Left colon (tissue), 2 donors: ENCODE measurements around the gene DRG1. TPM values are rescaled to one million over a fixed set of nuclear protein-coding genes. Genes with fewer than 3 reads are reported as not detected.
A peak's percentile ranks its signal among the peaks of the same experiment; 100 is the strongest.
"Not testable (repeated sequence)": the region's sequence is repeated elsewhere in the genome, so short reads cannot be mapped to it uniquely, and the experiment has no call there.

ENCODE experiments used
- ATAC-seq: fragments of 200-7000 bp; cut with Tn5 transposase; one replicate; pipeline ENCODE4 v1.9.1; 2020; ENCODE audit warnings: mild to moderate bottlenecking, moderate library complexity
- DNase-seq, 2 donors: peaks; one replicate each; pipeline ENCODE4 v3.0.0-alpha.2; 2020
- intact Hi-C, 2 donors: fragments of 100-400 bp; cut with DNase I in 1 of 2; cut with micrococcal nuclease in 1 of 2; formaldehyde crosslinking; loops; one replicate each; pipeline versions ENCODE4 v1.11.2 to v1.14.0; 2022; cut with DNase I, micrococcal nuclease
- long read RNA-seq: library from polyadenylated mRNA; unstranded; transcript quantifications from one replicate; pipeline ENCODE4 v2.0.0, GENCODE V29; 2021
- total RNA-seq, 2 donors: library from RNA; stranded (reverse); fragmentation: NEBNext Ultra II Directional; extraction: Animal tissue kit (Norgen Biotek cat#: 25700); gene quantifications; one replicate each; pipeline ENCODE4 v1.2.1, GENCODE V29; 2021
- donor health status: DM: no; HTN: no; CAD: no.
- donor health status: DM: yes; HTN: yes; CAD: no.

DRG1 gene, protein sequence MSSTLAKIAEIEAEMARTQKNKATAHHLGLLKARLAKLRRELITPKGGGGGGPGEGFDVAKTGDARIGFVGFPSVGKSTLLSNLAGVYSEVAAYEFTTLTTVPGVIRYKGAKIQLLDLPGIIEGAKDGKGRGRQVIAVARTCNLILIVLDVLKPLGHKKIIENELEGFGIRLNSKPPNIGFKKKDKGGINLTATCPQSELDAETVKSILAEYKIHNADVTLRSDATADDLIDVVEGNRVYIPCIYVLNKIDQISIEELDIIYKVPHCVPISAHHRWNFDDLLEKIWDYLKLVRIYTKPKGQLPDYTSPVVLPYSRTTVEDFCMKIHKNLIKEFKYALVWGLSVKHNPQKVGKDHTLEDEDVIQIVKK
- 10 to 100 TPM; 29.9 to 34.5 TPM for total RNA-seq
- long read RNA-seq, transcript DRG1-201 (9 exons, 1,746 nt), result major isoform, 38 of 49 reads
- long read RNA-seq, partial matches to known transcripts, result 7 of 49 reads
- long read RNA-seq, other reads (novel, unspliced or antisense), result 4 of 49 reads

DNA sequence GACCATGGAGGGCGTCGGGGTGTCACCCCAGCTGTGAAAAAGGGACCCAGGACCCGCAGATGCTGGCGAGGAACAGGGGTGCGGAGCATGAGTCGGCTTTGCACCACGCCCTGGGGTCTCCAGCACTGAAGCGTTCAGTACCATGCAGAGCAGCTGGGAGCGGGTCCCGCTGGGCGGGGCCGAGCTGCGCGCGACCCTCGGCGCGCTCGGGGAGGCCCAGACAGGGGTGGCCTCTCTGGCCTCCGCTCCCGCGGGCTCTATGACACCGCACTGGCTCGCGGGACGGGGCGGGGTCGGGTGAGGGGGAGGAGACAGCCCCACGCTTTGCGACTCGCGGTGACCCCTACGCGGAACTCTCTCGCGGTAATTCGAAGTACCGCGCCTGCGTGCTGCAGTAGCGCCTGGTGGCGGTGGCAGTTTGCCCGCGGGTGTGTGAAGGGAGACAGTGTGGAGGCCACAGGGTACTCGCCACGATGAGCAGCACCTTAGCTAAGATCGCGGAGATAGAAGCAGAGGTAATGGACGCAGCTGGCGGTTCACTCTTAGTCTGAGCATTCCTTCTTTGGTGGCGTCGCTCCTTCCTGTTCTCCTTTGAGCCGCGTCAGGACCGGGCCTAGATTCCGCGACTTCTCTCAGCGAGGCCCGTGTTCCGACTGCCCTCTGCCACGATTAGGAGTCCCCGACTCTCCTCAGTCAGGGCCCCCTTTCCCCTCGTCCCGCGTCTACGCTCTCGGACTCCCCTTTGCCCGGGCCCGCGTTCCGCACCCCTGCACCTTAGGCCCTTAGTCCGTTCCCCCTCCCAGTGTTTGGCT, at the start of gene DRG1:
TSS of gene DRG1 (plus strand) at position 394 of the 812 bp plus-strand sequence. CDS start at position 474, 80 bp downstream.
- peak; percentile 98 for ATAC-seq
- intact Hi-C loops, result no loop called here
- DNase-seq, result peak; percentile 97 to 98

DNA sequence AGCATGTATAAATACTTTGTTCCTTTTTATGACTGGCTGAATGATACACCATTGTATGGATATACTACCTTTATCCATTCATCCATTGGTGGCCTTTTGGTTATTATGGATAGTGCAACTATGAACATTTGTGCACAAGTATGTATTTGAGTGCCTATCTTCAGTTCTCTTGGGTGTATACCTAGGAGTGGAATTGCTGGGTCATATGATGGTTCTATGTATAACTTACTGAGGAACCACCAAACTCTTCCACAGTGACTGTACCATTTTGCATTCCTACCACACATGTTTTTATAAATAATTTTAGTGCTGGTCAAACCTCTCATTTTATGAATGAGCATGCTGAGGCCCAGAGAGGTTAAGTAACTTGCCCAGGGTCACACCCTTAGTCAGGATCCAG, 49.4 kb upstream of the DRG1 start:
- no peak for DNase-seq
- ATAC-seq, result no peak
- intact Hi-C loops, result loop anchor here in 1 of 2 donors (5.0 kb wide), 1 partner anchor 42 kb away; no protein-coding TSS in a partner anchor

DNA sequence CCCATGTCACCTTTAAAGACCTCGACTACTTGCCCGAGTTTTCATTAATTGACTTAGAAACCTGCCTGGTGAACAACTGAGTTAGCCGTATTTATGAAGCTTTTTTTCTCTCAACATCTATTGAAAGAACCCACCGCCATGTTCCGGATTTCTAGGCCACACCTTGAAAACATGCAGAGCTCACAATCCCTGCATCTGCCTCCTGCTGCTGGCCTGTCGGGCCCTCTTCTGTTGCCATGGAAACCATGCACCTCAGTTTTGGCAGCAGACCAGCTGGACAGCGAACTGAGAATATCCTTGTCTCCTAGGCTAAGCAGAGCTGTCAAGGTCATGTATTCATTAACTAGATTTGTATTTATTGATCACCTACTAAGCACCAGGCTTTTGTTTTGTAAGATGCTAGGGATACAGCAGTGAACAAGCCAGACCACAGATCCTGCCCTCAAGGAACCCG, 49.0 kb upstream of the DRG1 start:
- intact Hi-C loops, result loop anchor here in 1 of 2 donors (5.0 kb wide), 1 partner anchor 42 kb away; no protein-coding TSS in a partner anchor
- DNase-seq (no peak), ATAC-seq (no peak)

DNA sequence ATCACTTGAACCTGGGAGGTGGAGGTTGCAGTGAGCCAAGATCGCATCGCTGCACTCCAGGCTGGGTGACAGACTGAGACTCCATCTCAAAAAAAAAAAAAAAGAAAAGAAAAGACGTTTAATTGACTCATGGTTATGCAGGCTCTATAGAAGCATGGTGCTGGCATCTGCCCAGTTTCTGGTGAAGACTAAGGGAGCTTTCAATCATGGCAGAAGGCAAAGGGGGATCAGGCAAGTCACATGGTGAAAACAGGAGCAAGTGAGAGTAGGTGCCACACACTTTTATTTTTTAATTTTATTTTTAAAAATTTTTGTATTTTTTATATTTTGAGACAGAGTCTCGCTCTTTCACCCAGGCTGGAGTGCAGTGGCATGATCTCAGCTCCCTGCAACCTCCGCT, 44.9 kb upstream of the DRG1 start:
- no peak for ATAC-seq
- intact Hi-C loops, result loop anchor here in 1 of 2 donors (5.0 kb wide), 1 partner anchor 38 kb away; no protein-coding TSS in a partner anchor

DNA sequence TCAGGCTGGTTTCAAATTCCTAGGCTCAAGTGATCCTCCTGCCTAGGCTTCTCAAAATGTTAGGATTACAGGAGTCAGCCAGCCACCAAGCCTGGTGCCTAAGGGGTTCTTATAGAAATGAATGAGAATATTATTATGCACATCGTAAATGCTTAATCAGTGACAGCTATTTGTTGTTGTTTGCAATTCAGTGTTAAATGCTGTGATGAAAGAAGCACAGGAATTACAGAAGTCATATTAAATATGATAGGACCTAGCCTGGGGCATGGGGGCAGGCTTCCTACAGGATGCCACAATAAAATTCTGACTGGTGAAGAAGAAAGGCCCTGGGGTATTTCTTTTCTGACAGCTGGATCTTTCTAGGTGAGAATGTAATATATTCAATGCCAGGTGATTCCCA, 39.4 kb upstream of the DRG1 start:
- intact Hi-C loops, result no loop called here
- ATAC-seq (no peak), DNase-seq (no peak)

More for the DNA sequence above, 44.9 kb upstream of the DRG1 start:
- DNase-seq, result no peak

DNA sequence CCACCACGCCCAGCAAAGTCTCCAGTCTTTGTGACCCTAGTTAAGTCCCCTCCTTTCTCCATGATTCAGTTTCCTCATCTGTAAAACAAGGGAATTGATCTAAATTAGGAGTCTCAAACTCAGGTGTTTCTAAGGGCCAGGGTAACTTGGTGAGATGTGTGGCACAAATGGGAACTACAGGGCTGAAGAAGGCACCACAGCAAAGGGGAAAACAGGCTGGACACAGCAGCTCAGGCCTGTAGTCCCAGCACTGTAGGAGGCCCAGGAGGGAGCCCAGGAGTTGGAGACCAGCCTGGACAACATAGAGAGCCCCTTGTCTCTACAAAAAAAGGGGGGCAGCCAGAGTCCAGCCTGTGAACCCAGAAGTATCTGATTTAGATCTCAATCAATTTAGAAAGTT, 37.7 kb upstream of the DRG1 start:
- intact Hi-C loops, result no loop called here
- ATAC-seq (no peak), DNase-seq (no peak)

DNA sequence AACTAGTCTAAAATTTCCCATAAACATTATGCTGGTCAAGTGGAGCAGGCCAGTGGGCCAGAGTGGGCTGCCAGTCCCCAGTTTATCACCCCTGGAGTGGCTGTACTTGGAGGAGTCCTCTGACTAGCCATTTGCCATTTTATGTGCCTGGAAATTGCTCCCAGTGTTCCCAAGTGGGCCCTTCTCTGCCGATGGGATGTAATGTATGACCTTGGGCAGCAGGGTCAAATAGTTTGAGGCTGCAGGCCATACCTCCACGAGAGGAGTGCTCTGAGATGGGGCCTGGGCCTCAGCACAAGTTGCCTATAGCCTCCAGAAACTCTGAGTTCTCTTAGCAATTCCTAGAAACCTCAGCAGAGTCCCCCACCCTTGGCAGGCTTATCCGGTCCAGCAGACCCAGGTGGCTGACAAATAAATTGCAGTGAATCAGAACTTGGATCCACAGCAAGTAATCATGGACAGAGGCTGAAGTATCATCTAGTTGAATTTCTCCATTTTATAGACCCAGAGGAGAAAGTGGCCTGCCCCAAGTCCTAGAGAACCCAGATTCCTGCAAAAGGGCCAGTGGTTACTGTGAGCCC, 35.4 kb upstream of the DRG1 start:
- DNase-seq, result no peak
- ATAC-seq, result no peak
- intact Hi-C loops, result no loop called here

DNA sequence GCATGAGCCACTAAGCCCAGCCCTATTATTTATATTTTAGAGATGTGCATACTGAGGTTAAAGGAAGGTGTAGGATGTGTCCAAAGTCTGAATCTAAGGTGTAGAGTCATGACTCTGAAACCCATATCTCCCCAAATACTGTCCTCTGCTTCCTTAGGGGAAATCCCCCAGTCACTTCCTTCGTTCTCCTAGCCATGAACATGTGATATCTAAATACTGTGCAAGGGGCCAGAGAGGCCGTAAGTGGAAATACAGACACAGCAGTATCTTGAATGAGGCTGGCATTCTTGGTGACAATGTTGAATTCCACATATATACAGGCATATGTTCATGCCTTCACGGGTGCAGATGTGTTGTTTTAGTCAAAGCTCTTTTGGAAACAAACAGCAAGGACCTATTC, 32.0 kb upstream of the DRG1 start:
- ATAC-seq (no peak), DNase-seq (no peak)
- intact Hi-C loops, result no loop called here

DNA sequence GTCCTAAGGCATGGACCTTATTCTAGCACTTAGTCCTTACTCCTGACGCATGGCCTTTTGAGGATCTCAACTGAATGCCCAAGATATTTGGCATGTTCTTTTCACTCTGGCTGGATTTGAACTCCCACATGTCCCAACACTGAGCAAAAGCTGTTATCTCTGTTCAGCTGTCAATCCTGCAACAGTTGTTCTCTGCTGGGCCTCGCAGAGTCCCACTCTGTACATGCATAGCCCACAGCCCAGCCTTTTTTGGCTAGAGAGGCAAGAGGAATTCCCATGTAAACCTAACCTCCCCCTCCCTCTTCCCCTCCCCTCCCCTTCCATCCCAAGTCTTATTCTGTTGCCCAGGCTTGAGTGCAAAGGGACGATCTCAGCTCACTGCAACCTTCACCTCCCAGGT, 21.8 kb upstream of the DRG1 start:
- DNase-seq, result no peak
- no peak for ATAC-seq
- intact Hi-C loops, result no loop called here

DNA sequence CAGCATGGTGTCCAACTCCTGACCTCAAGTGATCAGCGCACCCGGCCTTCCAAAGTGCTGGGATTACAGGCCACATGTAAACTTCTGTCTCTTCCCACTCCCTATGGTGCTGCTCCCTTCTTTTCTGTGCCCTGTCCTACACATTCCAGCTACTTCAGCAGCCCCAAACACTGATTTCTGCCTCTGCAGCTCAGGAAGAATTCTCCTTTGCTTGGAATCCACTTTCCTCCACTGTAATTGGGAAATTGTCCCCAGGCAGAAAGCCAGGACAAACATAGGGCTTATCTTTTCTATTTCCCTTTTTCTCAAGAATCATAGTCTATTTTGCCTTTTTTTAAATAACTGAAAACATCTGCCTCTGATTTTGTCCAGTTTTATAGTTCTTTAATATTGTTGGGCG, 21.3 kb upstream of the DRG1 start:
- DNase-seq (no peak), ATAC-seq (no peak)
- intact Hi-C loops, result no loop called here

DNA sequence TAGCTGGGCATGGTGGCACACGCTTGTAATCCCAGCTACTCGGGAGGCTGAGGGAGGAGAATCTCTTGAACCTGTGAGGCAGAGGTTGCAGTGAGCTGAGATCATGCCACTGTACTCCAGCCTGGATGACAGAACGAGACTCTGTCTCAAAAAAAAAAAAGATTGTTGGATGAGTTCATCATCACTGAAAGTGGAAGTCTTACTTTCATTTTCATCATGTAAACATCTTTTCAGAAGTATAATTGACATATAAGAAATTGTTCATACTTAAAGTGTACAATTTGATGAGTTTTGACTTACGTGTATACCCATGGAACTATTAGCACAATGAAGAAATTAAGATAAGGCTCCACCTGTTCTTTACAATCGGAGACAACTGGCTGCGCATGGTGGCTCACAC, 20.8 kb upstream of the DRG1 start:
- intact Hi-C loops, DNase-seq, ATAC-seq: not testable (repeated sequence)

DNA sequence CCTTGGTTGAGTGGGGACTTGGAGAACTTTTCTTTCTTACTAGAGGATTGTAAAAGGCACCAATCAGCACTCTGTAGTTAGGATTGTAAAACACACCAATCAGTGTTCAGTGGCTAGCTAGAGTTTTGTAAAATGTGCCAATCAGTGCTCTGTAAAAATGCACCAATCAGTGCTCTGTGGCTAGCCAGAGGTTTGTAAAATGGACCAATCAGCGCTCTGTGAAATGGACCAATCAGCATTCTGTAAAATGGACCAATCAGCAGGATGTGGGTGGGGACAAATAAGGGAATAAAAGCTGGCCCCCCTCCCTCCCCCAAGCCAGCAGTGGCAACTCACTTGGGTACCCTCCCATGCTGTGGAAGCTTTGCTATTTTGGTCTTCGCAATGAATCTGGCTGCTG, 5.5 kb upstream of the DRG1 start:
- ATAC-seq (no peak), DNase-seq (no peak)
- intact Hi-C loops, result loop anchor here in 1 of 2 donors (5.0 kb wide), 1 partner anchor 42 kb away; no protein-coding TSS in a partner anchor

DNA sequence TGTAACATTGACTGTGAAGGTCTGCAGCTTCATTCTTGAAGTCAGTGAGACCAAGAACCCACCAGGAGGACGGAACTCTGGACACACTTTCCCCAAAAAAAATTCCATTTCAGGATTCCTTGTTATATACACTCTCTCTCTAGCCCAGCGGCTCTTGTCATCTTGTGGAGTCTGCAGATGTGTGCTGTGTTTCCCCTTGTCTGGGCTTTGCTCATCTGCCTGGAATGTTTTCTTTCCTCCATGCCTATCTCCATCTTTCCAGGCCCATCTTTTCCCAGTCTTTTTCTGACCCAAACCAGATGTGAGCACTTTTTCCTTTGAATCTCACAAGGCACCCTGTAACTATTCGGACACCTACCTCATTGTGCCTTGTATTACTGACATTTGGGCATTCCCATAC, 5.1 kb upstream of the DRG1 start:
- intact Hi-C loops, result loop anchor here in 1 of 2 donors (5.0 kb wide), 1 partner anchor 42 kb away; no protein-coding TSS in a partner anchor
- DNase-seq, result no peak
- ATAC-seq, result no peak

DNA sequence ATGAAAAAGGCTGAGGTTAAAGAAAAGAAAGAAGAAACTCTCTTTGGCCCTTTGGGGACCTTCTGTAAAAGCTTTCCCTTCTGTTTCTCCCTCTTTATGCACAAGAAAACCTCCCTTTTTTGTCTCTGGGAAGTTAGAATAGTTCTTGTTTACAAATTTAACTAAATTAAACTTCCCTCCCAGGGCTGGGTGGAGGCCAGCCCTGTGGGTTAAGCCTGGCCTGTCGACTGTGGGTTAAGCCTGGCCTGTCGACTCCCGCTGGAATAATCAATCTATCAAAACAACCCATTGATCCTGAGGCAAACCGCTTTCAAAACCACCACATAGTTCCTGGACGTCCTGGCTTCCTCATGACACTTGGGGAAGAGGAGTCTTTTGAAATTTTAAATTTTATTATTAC, 1.2 kb upstream of the DRG1 start:
- ATAC-seq, result no peak
- intact Hi-C loops, result no loop called here
- no peak for DNase-seq

DNA sequence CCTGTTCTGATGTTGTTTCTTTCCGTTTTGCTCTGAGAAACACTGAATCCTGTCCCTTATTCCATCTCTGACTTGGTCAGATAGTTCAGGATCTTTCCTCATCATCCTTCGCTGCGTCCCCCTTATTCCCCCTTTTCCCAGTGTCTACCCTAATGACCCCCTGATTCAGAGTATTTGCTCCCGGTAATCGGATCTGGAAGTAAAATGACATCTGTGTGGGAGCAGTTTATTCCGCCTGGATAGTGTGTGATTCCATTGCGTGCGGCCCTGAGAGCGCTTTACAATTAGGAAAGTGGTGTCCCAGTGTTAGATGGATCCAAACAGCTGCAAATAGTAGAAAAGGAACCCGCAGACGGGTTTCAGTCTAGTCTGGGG, 606 bp downstream of the DRG1 start:
- ATAC-seq, result peak; percentile 27
- peak in 1 of 2 donors; percentile 8 for DNase-seq

DNA sequence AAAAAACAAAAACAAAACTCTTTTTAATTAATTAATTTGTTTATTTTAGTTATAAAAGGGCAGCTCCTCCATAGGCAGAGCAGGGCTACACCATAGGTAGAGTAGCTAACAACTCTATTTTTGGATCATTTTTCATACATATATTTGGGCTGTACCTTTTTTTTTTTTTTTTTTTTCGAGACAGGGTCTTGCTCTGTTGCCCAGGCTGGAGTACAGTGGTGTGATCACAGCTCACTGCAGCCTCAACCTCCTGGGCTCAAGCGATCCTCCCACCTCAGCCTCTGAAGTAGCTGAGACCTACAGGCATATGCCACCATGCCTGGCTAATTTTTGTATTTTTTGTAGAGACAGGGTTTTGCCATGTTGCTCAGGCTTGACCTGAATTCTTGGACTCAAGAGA, 2.9 kb downstream of the DRG1 start:
- DNase-seq, intact Hi-C loops, ATAC-seq: not testable (repeated sequence)

More for the DNA sequence above, 606 bp downstream of the DRG1 start:
- intact Hi-C loops, result no loop called here

DNA sequence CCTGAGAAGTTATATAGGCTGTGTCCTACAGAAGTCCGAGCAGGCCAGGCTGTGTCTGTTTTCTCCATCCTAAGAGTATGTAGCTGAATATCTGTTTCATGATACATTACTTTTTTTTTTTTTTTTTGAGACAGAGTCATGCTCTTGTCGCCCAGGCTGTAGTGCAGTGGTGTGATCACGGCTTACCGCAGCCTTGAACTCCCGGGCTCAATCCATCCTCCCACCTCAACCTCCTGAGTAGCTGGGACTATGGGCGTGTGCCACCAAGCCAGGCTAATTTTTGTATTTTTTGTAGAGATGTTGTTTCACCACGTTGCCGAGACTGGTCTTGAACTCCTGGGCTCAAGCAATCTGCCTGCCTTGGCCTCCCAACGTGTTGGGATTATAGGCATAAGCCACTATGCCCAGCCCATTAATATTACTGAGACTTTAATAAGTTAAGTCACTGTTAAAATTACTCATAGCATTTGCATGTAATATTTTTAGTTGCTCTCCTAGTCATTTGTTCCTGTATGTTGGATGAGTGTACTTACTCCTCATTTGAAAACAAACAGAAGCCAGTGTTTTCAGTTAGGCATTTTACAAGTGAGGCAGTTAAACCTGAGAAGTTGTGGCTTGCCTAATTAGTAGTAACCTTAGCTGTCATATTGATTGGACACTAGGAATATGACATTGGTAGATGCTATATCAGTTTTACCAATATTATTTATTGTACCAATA, 26.1 kb downstream of the DRG1 start:
- intact Hi-C loops, result no loop called here
- ATAC-seq, result no peak
- DNase-seq, result no peak

DNA sequence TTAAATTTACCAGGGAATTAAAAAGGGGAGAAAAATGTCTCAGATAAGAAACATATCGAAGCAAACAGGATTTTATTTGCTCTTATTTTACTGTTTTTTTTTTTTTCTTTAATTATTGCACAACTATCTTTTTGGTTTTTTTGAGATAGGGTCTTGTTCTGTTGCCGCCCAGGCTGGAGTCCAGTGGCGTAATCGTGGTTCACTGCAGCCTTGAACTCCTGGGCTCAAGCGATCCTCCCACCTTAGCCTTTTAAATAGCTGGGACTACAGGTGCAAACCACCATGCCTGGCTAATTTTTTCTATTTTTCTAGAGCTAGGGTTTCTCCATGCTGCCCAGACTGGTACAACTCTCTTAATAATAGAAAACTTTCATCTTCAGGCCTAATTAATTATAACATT, 32.5 kb downstream of the DRG1 start:
- DNase-seq, result no peak
- ATAC-seq, result no peak
- intact Hi-C loops, result no loop called here

DNA sequence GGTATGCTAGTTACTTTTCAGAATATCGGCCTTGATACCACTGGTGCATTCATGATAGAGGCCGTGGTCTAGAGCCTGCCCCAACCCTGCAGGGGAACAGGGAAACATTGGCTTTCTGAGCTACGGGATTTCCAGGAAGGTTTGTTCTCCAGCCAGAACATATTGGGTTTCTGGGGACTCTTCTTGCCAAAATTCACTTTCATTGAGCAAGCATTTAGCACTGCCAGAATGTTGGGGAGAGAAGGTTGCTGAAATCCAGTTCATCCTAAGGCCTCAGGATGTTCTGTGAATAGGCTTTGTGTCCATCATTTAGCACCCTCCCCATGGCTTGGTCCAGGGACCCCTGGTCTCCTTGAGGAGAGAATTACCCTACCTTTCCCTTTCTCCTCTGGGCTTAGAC, 36.7 kb downstream of the DRG1 start:
- intact Hi-C loops, result no loop called here
- ATAC-seq (no peak), DNase-seq (no peak)
